ENCODE data around the gene ISLR2. TPM values are rescaled to one million over a fixed set of nuclear protein-coding genes. Genes with fewer than 3 reads are reported as not detected.
A peak's percentile ranks its signal among the peaks of the same experiment; 100 is the strongest.

ISLR2 gene
- total RNA-seq, 1 donor from 2014 or later = 3.4 TPM

DNA sequence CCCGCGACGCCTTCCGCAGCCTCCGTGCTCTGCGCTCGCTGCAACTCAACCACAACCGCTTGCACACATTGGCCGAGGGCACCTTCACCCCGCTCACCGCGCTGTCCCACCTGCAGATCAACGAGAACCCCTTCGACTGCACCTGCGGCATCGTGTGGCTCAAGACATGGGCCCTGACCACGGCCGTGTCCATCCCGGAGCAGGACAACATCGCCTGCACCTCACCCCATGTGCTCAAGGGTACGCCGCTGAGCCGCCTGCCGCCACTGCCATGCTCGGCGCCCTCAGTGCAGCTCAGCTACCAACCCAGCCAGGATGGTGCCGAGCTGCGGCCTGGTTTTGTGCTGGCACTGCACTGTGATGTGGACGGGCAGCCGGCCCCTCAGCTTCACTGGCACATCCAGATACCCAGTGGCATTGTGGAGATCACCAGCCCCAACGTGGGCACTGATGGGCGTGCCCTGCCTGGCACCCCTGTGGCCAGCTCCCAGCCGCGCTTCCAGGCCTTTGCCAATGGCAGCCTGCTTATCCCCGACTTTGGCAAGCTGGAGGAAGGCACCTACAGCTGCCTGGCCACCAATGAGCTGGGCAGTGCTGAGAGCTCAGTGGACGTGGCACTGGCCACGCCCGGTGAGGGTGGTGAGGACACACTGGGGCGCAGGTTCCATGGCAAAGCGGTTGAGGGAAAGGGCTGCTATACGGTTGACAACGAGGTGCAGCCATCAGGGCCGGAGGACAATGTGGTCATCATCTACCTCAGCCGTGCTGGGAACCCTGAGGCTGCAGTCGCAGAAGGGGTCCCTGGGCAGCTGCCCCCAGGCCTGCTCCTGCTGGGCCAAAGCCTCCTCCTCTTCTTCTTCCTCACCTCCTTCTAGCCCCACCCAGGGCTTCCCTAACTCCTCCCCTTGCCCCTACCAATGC, 45.1 kb downstream of the ISLR2 start:
- H3K4me1 ChIP-seq = peaks cover 86% of the 10 kb centered on the region
- DNase-seq (ENCODE audit: extremely low spot score in 2 of 2) = no peak
- TF ChIP-seq POLR2AphosphoS5 (IDR thresholded peaks at IDR 0.05; ENCODE audit: insufficient read depth in 1 of 2, low read depth in 1 of 2) = peak in 1 of 2 donors; percentile 5
- no peak for TF ChIP-seq POLR2A (IDR thresholded peaks at IDR 0.05)
- H3K4me3 ChIP-seq = peak overlapping the region; percentile 43 to 56
- intact Hi-C loops (cut with DNase I) = no loop called here
- H3K27me3 ChIP-seq = no peaks in the 10 kb centered on the region
- H3K9me3 ChIP-seq = no peaks in the 10 kb centered on the region
- peak overlapping the region; percentile 89 for H3K27ac ChIP-seq
- H3K36me3 ChIP-seq = no peaks in the 10 kb centered on the region

GRCh38 chr15:74176262-74177214, 46.2 kb downstream of the ISLR2 start:
- H3K27ac ChIP-seq = peak overlapping the region; percentile 89
- H3K36me3 ChIP-seq = no peaks in the 10 kb centered on the region
- H3K4me1 ChIP-seq = peaks cover 85% of the 10 kb centered on the region
- DNase-seq (ENCODE audit: extremely low spot score in 2 of 2) = peak in 1 of 2 donors; percentile 84
- peak overlapping the region; percentile 43 to 56 for H3K4me3 ChIP-seq
- no peak for TF ChIP-seq CTCF (IDR thresholded peaks at IDR 0.05)
- TF ChIP-seq POLR2A (IDR thresholded peaks at IDR 0.05) = no peak
- no peak for TF ChIP-seq POLR2AphosphoS5 (IDR thresholded peaks at IDR 0.05; ENCODE audit: insufficient read depth in 1 of 2, low read depth in 1 of 2)
- H3K27me3 ChIP-seq = no peaks in the 10 kb centered on the region
- intact Hi-C loops (cut with DNase I) = no loop called here
- H3K9me3 ChIP-seq = no peaks in the 10 kb centered on the region

DNA sequence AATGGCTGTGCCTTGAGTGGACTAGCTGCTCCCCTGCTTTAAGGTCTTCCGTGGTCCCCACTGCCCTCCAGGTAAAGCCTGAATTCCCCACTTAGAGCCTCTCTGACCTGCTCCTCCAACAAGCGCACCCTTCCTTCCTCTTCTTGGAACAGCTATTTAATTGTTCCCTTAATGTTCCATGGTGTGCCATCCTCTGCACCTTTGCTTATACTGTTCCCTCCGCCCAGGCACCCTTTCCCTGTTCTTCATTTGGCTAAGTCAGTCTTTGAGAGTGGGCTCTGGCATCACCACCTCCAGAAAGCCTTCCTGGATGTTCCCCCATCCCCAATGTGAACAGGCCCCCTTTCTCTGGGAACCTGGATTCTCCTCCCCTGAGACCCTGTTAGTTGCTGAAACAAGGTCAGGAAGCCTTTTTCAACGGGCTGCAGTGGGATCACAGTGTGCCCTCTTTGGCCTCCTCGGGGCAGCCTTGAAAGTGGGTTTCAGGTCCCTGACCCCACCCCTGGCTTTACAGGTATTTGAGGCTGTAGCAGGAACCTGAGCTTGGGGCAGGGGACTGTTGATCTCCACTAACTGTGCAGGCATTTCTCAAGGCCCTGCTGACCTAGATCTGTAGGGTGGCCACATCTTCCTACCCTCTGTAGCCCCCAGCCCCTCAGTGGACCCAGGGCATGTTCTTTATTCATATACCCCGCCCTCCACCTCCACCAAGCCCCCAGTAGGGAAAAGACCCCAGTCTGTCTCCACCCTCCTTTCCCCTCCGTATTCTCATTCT, 48.1 kb downstream of the ISLR2 start:
- peak overlapping the region; percentile 89 for H3K27ac ChIP-seq
- H3K4me1 ChIP-seq = peaks cover 68% of the 10 kb centered on the region
- intact Hi-C loops (cut with DNase I) = no loop called here
- H3K27me3 ChIP-seq = no peaks in the 10 kb centered on the region
- DNase-seq (ENCODE audit: extremely low spot score in 2 of 2) = no peak
- H3K4me3 ChIP-seq = no peak overlapping the region
- TF ChIP-seq CTCF (IDR thresholded peaks at IDR 0.05) (no peak), POLR2A (IDR thresholded peaks at IDR 0.05) (no peak), POLR2AphosphoS5 (IDR thresholded peaks at IDR 0.05; ENCODE audit: insufficient read depth in 1 of 2, low read depth in 1 of 2) (no peak)
- H3K9me3 ChIP-seq = no peaks in the 10 kb centered on the region
- H3K36me3 ChIP-seq = no peaks in the 10 kb centered on the region

GRCh38 chr15:74179101-74179841, 48.9 kb downstream of the ISLR2 start:
- Histone ChIP-seq H3K27ac (peak overlapping the region; percentile 89), H3K4me1 (peaks cover 65% of the 10 kb centered on the region), H3K36me3 (no peaks in the 10 kb centered on the region), H3K9me3 (no peaks in the 10 kb centered on the region), H3K4me3 (peak overlapping the region in 1 of 2 donors; percentile 4), H3K27me3 (no peaks in the 10 kb centered on the region)
- intact Hi-C loops (cut with DNase I) = no loop called here
- TF ChIP-seq CTCF (IDR thresholded peaks at IDR 0.05) = no peak
- TF ChIP-seq POLR2AphosphoS5 (IDR thresholded peaks at IDR 0.05; ENCODE audit: insufficient read depth in 1 of 2, low read depth in 1 of 2) = peak; percentile 79 to 93
- DNase-seq (ENCODE audit: extremely low spot score in 2 of 2) = peak in 1 of 2 donors; percentile 95

Measured in vagina (tissue), 2 donors.